Natural killer cell (primary cell): Measurements from ENCODE around the gene BNIP3. TPM values are rescaled to one million over a fixed set of nuclear protein-coding genes. Genes with fewer than 3 reads are reported as not detected.

Experiments
- ATAC-seq, 3 donors: fragments of 150-1000 bp in 2 of 3; fragments of 200-7000 bp in 1 of 3; cut with Tn5 transposase; 1 replicate in 1 of 3; 2 replicates in 2 of 3; pipeline ENCODE4 v1.10.0; 2021; ENCODE audit warnings: mild to moderate bottlenecking in 2 of 3, moderate library complexity in 2 of 3
- DNase-seq, 2 donors: peaks; one replicate each; pipeline versions ENCODE4 v3.0.0 to v3.0.0-alpha.2; 2013 to 2021; ENCODE audit warnings: mixed read lengths in 1 of 2
- H3K27ac ChIP-seq: one replicate; pipeline ENCODE4 v1.5.1; 2013; ENCODE audit warnings: mild to moderate bottlenecking, low read length
- H3K27me3 ChIP-seq: one replicate; pipeline ENCODE4 v1.6.1; 2013; ENCODE audit warnings: low read length; ENCODE audit not compliant: control insufficient read depth, insufficient read depth
- H3K36me3 ChIP-seq: one replicate; pipeline ENCODE4 v1.6.1; 2013; ENCODE audit warnings: low read length; ENCODE audit not compliant: control insufficient read depth, insufficient read depth
- H3K4me1 ChIP-seq: one replicate; pipeline ENCODE4 v1.6.1; 2013; ENCODE audit warnings: low read length; ENCODE audit not compliant: control insufficient read depth, insufficient read depth
- H3K4me3 ChIP-seq: one replicate; pipeline ENCODE4 v1.5.1; 2013; ENCODE audit warnings: low read length
- H3K9me3 ChIP-seq: one replicate; pipeline ENCODE4 v1.6.1; 2013; ENCODE audit warnings: low read length; ENCODE audit not compliant: control insufficient read depth, insufficient read depth
- H3K27ac Mint-ChIP-seq, 2 donors: one replicate each; pipeline ENCODE4 v1.8.0; 2022; ENCODE audit warnings: mild to moderate bottlenecking in 2 of 2, mixed read lengths in 2 of 2, moderate library complexity in 1 of 2
- H3K27me3 Mint-ChIP-seq, 2 donors: one replicate each; pipeline ENCODE4 v1.8.0; 2022; ENCODE audit warnings: low read depth in 2 of 2, mixed read lengths in 2 of 2
- H3K36me3 Mint-ChIP-seq: one replicate; pipeline ENCODE4 v1.8.0; 2022; ENCODE audit warnings: mixed read lengths
- H3K4me1 Mint-ChIP-seq, 2 donors: one replicate each; pipeline ENCODE4 v1.8.0; 2022; ENCODE audit warnings: mixed read lengths in 2 of 2
- H3K4me3 Mint-ChIP-seq: one replicate; pipeline ENCODE4 v1.8.0; 2022; ENCODE audit warnings: mild to moderate bottlenecking, moderate library complexity, mixed read lengths
- H3K9me3 Mint-ChIP-seq, 2 donors: one replicate each; pipeline ENCODE4 v1.8.0; 2022; ENCODE audit warnings: mixed read lengths in 2 of 2
- WGBS: methylation state at CpG from one replicate; pipeline ENCODE4 v1.1.7; 2013; ENCODE audit warnings: missing lambda C conversion rate; ENCODE audit not compliant: insufficient coverage; 5-methylcytosine and 5-hydroxymethylcytosine counted together
- intact Hi-C: fragments of 100-400 bp; cut with micrococcal nuclease; formaldehyde crosslinking; loops from one replicate; pipeline ENCODE4 v1.14.2; 2022
- total RNA-seq, 4 donors: library from RNA; stranded (reverse); fragments of 120-200 nt in 1 of 4; gene quantifications; one replicate each; pipeline versions ENCODE4 v1.2.3 to v1.2.4, GENCODE V29; 2013 to 2022
- TF ChIP-seq, protein P1 (sequence below): fragments of 200-600 bp; IDR thresholded peaks from one replicate; pipeline ENCODE4 v1.8.0; 2022; ENCODE audit warnings: antibody characterized with exemption

BNIP3 gene
- total RNA-seq, 3 donors from 2014 or later (not counting 1 experiment from before 2014, with no cell fraction given), result 9.9 to 12.9 (median 12.1) TPM

- TF ChIP-seq, protein P1, sequence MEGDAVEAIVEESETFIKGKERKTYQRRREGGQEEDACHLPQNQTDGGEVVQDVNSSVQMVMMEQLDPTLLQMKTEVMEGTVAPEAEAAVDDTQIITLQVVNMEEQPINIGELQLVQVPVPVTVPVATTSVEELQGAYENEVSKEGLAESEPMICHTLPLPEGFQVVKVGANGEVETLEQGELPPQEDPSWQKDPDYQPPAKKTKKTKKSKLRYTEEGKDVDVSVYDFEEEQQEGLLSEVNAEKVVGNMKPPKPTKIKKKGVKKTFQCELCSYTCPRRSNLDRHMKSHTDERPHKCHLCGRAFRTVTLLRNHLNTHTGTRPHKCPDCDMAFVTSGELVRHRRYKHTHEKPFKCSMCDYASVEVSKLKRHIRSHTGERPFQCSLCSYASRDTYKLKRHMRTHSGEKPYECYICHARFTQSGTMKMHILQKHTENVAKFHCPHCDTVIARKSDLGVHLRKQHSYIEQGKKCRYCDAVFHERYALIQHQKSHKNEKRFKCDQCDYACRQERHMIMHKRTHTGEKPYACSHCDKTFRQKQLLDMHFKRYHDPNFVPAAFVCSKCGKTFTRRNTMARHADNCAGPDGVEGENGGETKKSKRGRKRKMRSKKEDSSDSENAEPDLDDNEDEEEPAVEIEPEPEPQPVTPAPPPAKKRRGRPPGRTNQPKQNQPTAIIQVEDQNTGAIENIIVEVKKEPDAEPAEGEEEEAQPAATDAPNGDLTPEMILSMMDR, result no peak
- Mint-ChIP-seq H3K36me3 (no peaks in the 10 kb centered on the region), H3K9me3 (no peaks in the 10 kb centered on the region), H3K4me3 (no peak overlapping the region), H3K4me1 (peaks cover 7 to 10% of the 10 kb centered on the region in 2 donors), H3K27me3 (peaks cover 5 to 7% of the 10 kb centered on the region in 2 donors), H3K27ac (no peak overlapping the region)
- Histone ChIP-seq H3K4me3 (no peak overlapping the region), H3K4me1 (peaks cover 7% of the 10 kb centered on the region), H3K27ac (no peak overlapping the region), H3K36me3 (no peaks in the 10 kb centered on the region), H3K27me3 (peaks cover 1% of the 10 kb centered on the region), H3K9me3 (no peaks in the 10 kb centered on the region)
- intact Hi-C loops, result no loop called here
- DNase-seq (no peak), ATAC-seq (no peak)
- 79% methylated on average over 4 of the region's 5 CpGs for WGBS
Observed at GRCh38 chr10:132018446-132018845, 36.7 kb upstream of the BNIP3 start.

GRCh38 chr10:132016514-132016913 is 34.8 kb upstream of the BNIP3 start:
- Mint-ChIP-seq H3K36me3 (no peaks in the 10 kb centered on the region), H3K27ac (no peak overlapping the region), H3K4me1 (peaks cover 0 to 4% of the 10 kb centered on the region in 2 donors), H3K27me3 (no peaks in the 10 kb centered on the region), H3K4me3 (no peak overlapping the region), H3K9me3 (no peaks in the 10 kb centered on the region)
- TF ChIP-seq, protein P1, result no peak
- H3K4me3 ChIP-seq, result no peak overlapping the region
- DNase-seq (no peak), ATAC-seq (no peak)
- 91% methylated on average over 6 of the region's 6 CpGs for WGBS
- no peaks in the 10 kb centered on the region for H3K27me3 ChIP-seq
- H3K4me1 ChIP-seq, result no peaks in the 10 kb centered on the region
- no peak overlapping the region for H3K27ac ChIP-seq
- no peaks in the 10 kb centered on the region for H3K9me3 ChIP-seq
- intact Hi-C loops, result no loop called here
- H3K36me3 ChIP-seq, result no peaks in the 10 kb centered on the region

DNA sequence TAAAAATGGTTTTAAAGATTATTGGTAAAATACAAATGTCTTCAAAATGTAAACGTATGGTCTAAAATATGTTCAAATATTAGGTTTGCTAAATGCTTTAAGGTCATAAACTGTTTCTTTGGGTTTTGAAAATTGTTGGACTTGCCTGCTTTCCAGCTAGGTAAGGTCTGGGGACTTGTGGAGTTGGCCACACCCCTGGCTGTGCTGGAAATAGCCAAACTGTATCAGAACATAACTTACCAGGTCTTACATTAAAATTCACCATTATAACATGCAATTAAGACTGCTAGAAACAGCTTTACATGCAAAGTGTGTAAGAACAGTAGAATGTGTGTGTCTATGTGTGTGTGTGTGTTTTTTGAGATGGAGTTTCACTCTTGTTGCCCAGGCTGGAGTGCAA is 29.7 kb upstream of the BNIP3 start:
- no peaks in the 10 kb centered on the region for H3K9me3 Mint-ChIP-seq
- TF ChIP-seq, protein P1, result no peak
- H3K4me1 Mint-ChIP-seq, result peaks cover 0 to 11% of the 10 kb centered on the region in 2 donors
- no peaks in the 10 kb centered on the region for H3K9me3 ChIP-seq
- no peak for ATAC-seq
- no peaks in the 10 kb centered on the region for H3K4me1 ChIP-seq
- no peak overlapping the region for H3K27ac Mint-ChIP-seq
- no peak for DNase-seq
- intact Hi-C loops, result no loop called here
- H3K27me3 Mint-ChIP-seq, result peaks cover 16 to 43% of the 10 kb centered on the region in 2 donors
- H3K4me3 Mint-ChIP-seq, result no peak overlapping the region
- H3K36me3 Mint-ChIP-seq, result no peaks in the 10 kb centered on the region
- no peak overlapping the region for H3K4me3 ChIP-seq
- H3K27ac ChIP-seq, result no peak overlapping the region
- H3K27me3 ChIP-seq, result no peaks in the 10 kb centered on the region
- no peaks in the 10 kb centered on the region for H3K36me3 ChIP-seq
- 81% methylated on average over 1 of the region's 1 CpG for WGBS

DNA sequence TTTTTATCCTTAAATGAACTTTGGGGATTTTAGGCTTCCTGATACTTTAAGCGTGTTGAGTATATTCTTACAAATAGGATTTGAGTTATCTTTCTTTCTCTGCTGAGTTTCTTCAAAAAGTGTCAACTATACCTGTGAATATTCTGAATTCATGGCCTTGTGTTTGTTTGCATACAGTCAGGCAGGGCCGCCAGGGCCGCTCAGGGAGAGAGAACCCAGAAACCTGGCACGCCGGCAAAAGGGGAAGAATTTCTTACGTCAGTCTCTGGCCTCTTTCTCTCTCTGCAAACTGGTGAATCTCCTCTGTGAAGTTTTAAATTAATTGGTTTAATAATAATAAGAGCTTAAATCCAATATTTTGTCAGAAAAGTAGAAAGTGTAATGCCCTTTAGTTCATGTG is 29.3 kb upstream of the BNIP3 start:
- Histone ChIP-seq H3K4me1 (no peaks in the 10 kb centered on the region), H3K27ac (no peak overlapping the region), H3K4me3 (no peak overlapping the region), H3K27me3 (no peaks in the 10 kb centered on the region), H3K36me3 (no peaks in the 10 kb centered on the region), H3K9me3 (no peaks in the 10 kb centered on the region)
- intact Hi-C loops, result no loop called here
- peaks cover 16 to 43% of the 10 kb centered on the region in 2 donors for H3K27me3 Mint-ChIP-seq
- H3K36me3 Mint-ChIP-seq, result no peaks in the 10 kb centered on the region
- no peak overlapping the region for H3K27ac Mint-ChIP-seq
- WGBS, result 87% methylated on average over 6 of the region's 6 CpGs
- DNase-seq, result no peak
- no peak overlapping the region for H3K4me3 Mint-ChIP-seq
- ATAC-seq, result no peak
- TF ChIP-seq, protein P1, result no peak
- peaks cover 0 to 11% of the 10 kb centered on the region in 2 donors for H3K4me1 Mint-ChIP-seq
- no peaks in the 10 kb centered on the region for H3K9me3 Mint-ChIP-seq
